PC-9 (cell line): ENCODE measurements around the gene TGFB3. TPM values are rescaled to one million over a fixed set of nuclear protein-coding genes. Genes with fewer than 3 reads are reported as not detected.

Source experiments
- BruUV-seq: library from RNA; stranded (reverse); fragments of 400-500 nt; replicated peaks from 2 replicates; lab custom pipeline; 2021; lab: Mats Ljungman, UMichigan
- CTCF ChIA-PET: fragments of 300-600 bp; sonication (Branson Sonifier 250); formaldehyde crosslinking; loops from one replicate; lab custom pipeline; 2022; ENCODE audit warnings: antibody characterized with exemption; lab: Charles Lee
- POLR2A ChIA-PET: fragments of 300-600 bp; sonication (Branson Sonifier 250); formaldehyde crosslinking; loops from one replicate; lab custom pipeline; 2022; ENCODE audit warnings: antibody characterized with exemption; ENCODE audit not compliant: unreplicated experiment; lab: Charles Lee
- DNase-seq, 2 experiments: peaks; one replicate each; pipeline versions ENCODE4 v3.0.0 to v3.0.0-alpha.2; 2015 to 2022; ENCODE audit warnings: mixed read lengths in 1 of 2
- H2AFZ ChIP-seq: fragments of 200-600 bp; sonication (generic); 2 replicates; pipeline ENCODE4 v1.8.1; 2017; ENCODE audit warnings: antibody characterized with exemption
- H3F3A ChIP-seq: fragments of 200-600 bp; sonication (generic); 2 replicates; pipeline ENCODE4 v1.8.1; 2017; ENCODE audit warnings: antibody characterized with exemption, mild to moderate bottlenecking, low read depth; ENCODE audit not compliant: insufficient read depth
- H3K27ac ChIP-seq: fragments of 200-600 bp; sonication (generic); 2 replicates; pipeline ENCODE4 v1.6.1; 2016; ENCODE audit warnings: mixed run types
- H3K27me3 ChIP-seq: fragments of 200-600 bp; sonication (generic); 2 replicates; pipeline ENCODE4 v1.6.1; 2016; ENCODE audit warnings: low read depth, mixed run types; ENCODE audit not compliant: insufficient read depth
- H3K36me3 ChIP-seq: fragments of 200-600 bp; sonication (generic); 2 replicates; pipeline ENCODE4 v1.6.1; 2016; ENCODE audit warnings: low read depth, mixed run types
- H3K4me1 ChIP-seq: fragments of 200-600 bp; sonication (generic); replicated peaks from 2 replicates; pipeline ENCODE4 v1.6.1; 2016; ENCODE audit warnings: mixed run types; ENCODE audit not compliant: insufficient read depth
- H3K4me2 ChIP-seq: fragments of 200-600 bp; sonication (generic); 2 replicates; pipeline ENCODE4 v1.6.1; 2017; ENCODE audit warnings: mixed run types
- H3K4me3 ChIP-seq: fragments of 200-600 bp; sonication (generic); 2 replicates; pipeline ENCODE4 v1.6.1; 2016; ENCODE audit warnings: mixed run types
- H3K79me2 ChIP-seq: fragments of 200-600 bp; sonication (generic); 2 replicates; pipeline ENCODE4 v1.6.1; 2017; ENCODE audit warnings: low read depth, mixed run types
- H3K9me2 ChIP-seq: fragments of 200-600 bp; sonication (generic); 2 replicates; pipeline ENCODE4 v1.8.1; 2017; ENCODE audit warnings: mild to moderate bottlenecking; ENCODE audit not compliant: insufficient read depth
- H3K9me3 ChIP-seq: fragments of 200-600 bp; sonication (generic); 2 replicates; pipeline ENCODE4 v1.8.1; 2016; ENCODE audit warnings: low read depth; ENCODE audit not compliant: insufficient read depth
- H4K20me1 ChIP-seq: fragments of 200-600 bp; sonication (generic); 2 replicates; pipeline ENCODE4 v1.8.1; 2017; ENCODE audit not compliant: insufficient read depth
- EZH2 ChIP-seq: fragments of 200-600 bp; sonication (generic); IDR thresholded peaks from 2 replicates; pipeline ENCODE4 v1.8.0; 2017; ENCODE audit warnings: antibody characterized with exemption, low read depth
- intact Hi-C: fragments of 100-400 bp; cut with micrococcal nuclease; formaldehyde crosslinking; loops from one replicate; pipeline ENCODE4 v1.10.0; 2022; ENCODE audit not compliant: unreplicated experiment
- total RNA-seq: library from RNA; stranded (reverse); gene quantifications from 2 replicates; pipeline ENCODE4 v1.2.3, GENCODE V29; 2021
- TF ChIP-seq, protein P1 (sequence below): fragments of 200-600 bp; sonication (generic); conservative IDR thresholded peaks from 2 replicates; pipeline ENCODE4 v1.6.1; 2017; ENCODE audit warnings: mixed run types, antibody characterized with exemption, mild to moderate bottlenecking, moderate library complexity

TGFB3 gene
- total RNA-seq, 1 experiment from 2014 or later, result 2.8 TPM

DNA sequence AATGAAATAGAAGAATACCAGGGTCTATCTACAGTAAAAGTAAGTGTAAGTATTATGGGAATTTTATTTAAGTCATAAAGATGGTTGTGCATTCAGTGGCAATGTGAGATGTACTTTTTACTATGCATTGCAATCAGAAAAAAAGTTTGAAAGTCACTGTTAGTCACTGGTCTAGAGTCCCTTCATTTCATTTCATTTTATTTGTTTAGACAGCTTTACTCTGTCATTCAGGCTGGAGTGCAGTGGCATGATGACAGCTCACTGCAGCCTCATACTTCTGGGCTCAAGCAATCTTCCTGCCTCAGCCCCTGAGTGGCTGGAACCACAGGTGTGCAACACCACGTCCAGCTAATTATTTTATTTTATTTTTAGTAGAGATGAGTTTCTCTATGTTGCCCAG, 42.6 kb downstream of the TGFB3 start:
- TF ChIP-seq, protein P1, sequence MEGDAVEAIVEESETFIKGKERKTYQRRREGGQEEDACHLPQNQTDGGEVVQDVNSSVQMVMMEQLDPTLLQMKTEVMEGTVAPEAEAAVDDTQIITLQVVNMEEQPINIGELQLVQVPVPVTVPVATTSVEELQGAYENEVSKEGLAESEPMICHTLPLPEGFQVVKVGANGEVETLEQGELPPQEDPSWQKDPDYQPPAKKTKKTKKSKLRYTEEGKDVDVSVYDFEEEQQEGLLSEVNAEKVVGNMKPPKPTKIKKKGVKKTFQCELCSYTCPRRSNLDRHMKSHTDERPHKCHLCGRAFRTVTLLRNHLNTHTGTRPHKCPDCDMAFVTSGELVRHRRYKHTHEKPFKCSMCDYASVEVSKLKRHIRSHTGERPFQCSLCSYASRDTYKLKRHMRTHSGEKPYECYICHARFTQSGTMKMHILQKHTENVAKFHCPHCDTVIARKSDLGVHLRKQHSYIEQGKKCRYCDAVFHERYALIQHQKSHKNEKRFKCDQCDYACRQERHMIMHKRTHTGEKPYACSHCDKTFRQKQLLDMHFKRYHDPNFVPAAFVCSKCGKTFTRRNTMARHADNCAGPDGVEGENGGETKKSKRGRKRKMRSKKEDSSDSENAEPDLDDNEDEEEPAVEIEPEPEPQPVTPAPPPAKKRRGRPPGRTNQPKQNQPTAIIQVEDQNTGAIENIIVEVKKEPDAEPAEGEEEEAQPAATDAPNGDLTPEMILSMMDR, result no peak
- TF ChIP-seq EZH2, result no peak
- Histone ChIP-seq H3F3A (no peaks in the 10 kb centered on the region), H3K27me3 (no peaks in the 10 kb centered on the region), H3K9me2 (no peaks in the 10 kb centered on the region), H4K20me1 (no peaks in the 10 kb centered on the region), H3K79me2 (no peaks in the 10 kb centered on the region), H3K9me3 (no peaks in the 10 kb centered on the region), H3K4me3 (no peak overlapping the region), H3K4me1 (no peaks in the 10 kb centered on the region), H2AFZ (no peak overlapping the region), H3K27ac (no peak overlapping the region), H3K4me2 (no peak overlapping the region), H3K36me3 (no peaks in the 10 kb centered on the region)
- BruUV-seq, result no TSS peak
- ChIA-PET CTCF (interaction anchor here (0.6 kb wide), 1 partner anchor 55 kb away, joined by 6 read pairs; no protein-coding TSS in a partner anchor), POLR2A (interaction anchor here (0.6 kb wide), 1 partner anchor 64 kb away, joined by 3 read pairs; no protein-coding TSS in a partner anchor)
- intact Hi-C loops, result no loop called here
- DNase-seq, result no peak

DNA sequence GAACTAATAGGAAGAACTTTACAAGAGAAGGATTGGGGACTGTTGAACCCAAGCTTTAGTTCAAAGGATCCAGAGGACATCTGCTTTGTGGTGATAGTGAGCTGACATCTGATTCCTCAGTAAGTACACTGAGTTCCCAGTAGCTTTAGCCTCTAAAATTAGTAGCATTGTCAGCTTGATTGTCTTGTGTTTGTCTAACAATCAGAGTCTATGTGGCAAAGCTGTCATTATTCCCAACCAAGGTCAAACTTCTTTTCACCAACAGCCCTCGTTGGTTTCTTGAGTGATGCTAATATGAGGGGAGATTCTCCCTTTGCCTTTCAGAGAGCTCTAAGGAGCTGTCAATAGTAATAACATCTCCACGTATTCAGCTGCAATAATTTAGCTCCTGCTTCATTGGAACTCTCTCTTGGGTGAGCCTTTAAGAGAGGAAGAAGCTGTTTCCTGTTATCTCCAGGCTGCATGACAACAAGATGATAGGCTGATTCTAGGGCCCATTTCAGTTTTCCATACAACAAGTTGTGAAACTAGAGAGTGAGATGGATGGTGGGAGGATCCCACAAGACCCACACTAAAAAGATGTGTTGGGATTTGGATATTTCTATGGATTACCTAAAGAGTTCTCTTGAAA, 46.7 kb downstream of the TGFB3 start:
- H3F3A ChIP-seq, result no peaks in the 10 kb centered on the region
- no peak for TF ChIP-seq EZH2
- TF ChIP-seq, protein P1, result no peak
- BruUV-seq, result no TSS peak
- H3K9me3 ChIP-seq, result no peaks in the 10 kb centered on the region
- H3K79me2 ChIP-seq, result no peaks in the 10 kb centered on the region
- no peaks in the 10 kb centered on the region for H3K4me1 ChIP-seq
- no peak overlapping the region for H2AFZ ChIP-seq
- no peak for DNase-seq
- no peak overlapping the region for H3K27ac ChIP-seq
- ChIA-PET POLR2A (interaction anchor here (0.6 kb wide), 1 partner anchor 16 kb away, joined by 3 read pairs; no protein-coding TSS in a partner anchor), CTCF (interaction anchor here (0.7 kb wide), 1 partner anchor 29 kb away, joined by 3 read pairs; no protein-coding TSS in a partner anchor)
- H3K4me2 ChIP-seq, result no peak overlapping the region
- no peaks in the 10 kb centered on the region for H4K20me1 ChIP-seq
- H3K27me3 ChIP-seq, result no peaks in the 10 kb centered on the region
- H3K4me3 ChIP-seq, result no peak overlapping the region
- intact Hi-C loops, result no loop called here
- H3K9me2 ChIP-seq, result no peaks in the 10 kb centered on the region
- 0 out of 2 replicates have a peak, but pooled peaks cover 2% of the 10 kb centered on the region for H3K36me3 ChIP-seq

DNA sequence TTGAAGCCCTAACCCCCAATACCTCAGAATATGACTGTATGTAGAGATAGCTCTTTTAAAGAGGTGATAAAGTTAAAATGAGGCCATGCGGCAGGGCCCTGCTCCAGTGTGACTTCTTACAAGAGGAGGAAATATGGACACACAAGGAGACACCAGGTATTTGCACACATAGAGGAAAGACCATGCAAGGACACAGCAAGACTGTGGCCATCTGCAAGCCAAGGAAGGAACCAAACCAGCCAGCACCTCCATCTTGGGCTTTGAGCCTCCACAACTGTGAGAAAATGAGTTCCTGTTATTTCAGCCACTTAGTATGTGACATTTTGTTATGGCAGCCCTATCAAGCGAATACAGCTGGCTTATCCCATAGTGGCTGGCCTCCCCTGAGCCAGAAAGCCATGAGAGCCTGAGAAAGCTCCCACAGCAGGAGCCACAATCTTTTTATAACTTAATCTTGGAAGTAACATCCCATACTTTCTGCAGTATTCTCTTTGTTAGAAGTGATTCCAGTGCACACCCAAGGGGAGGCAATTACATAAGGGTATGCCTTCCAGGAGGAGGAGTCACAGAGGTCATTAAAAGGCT, 48.0 kb downstream of the TGFB3 start:
- no peaks in the 10 kb centered on the region for H3F3A ChIP-seq
- H3K27ac ChIP-seq, result no peak overlapping the region
- no peak overlapping the region for H2AFZ ChIP-seq
- no peaks in the 10 kb centered on the region for H3K4me1 ChIP-seq
- no peaks in the 10 kb centered on the region for H3K9me2 ChIP-seq
- POLR2A ChIA-PET, result interaction anchor here (0.5 kb wide), 1 partner anchor 8 kb away, joined by 35 read pairs; no protein-coding TSS in a partner anchor
- no peaks in the 10 kb centered on the region for H3K79me2 ChIP-seq
- CTCF ChIA-PET, result no interaction called here
- H3K36me3 ChIP-seq, result 0 out of 2 replicates have a peak, but pooled peaks cover 3% of the 10 kb centered on the region
- intact Hi-C loops, result no loop called here
- H3K4me3 ChIP-seq, result no peak overlapping the region
- BruUV-seq, result no TSS peak
- no peaks in the 10 kb centered on the region for H3K9me3 ChIP-seq
- no peaks in the 10 kb centered on the region for H4K20me1 ChIP-seq
- H3K4me2 ChIP-seq, result no peak overlapping the region
- TF ChIP-seq, protein P1, result no peak
- TF ChIP-seq EZH2, result no peak
- H3K27me3 ChIP-seq, result no peaks in the 10 kb centered on the region
- DNase-seq, result no peak
